GM18861 (cell line): Measurements from ENCODE around the gene SMAD3.
"Not testable (repeated sequence)": the region's sequence is repeated elsewhere in the genome, so short reads cannot be mapped to it uniquely, and the experiment has no call there.

Experiments used
- ATAC-seq: cut with Tn5 transposase; IDR thresholded peaks from one replicate; pipeline ENCODE4 v1.9.1; 2021; ENCODE audit not compliant: unreplicated experiment

SMAD3 gene

DNA sequence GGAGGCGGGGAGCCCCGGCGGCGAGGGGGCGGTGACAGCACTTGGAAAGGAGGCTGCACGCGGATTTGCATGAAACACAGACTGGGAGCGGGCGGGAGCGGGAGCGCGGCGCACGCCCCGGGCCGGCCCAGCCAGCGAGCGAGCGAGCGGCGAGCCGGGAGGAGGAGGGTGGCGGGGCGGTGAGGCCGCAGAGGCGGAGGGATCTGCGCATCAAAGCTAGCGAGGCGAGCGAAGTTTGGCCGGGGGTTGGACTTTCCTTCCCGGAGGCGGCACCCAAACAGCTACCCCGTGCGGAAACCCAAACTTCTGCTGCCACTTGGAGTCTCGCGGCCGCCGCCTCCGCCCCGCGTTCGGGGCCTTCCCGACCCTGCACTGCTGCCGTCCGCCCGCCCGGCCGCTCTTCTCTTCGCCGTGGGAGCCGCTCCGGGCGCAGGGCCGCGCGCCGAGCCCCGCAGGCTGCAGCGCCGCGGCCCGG, at the start of gene SMAD3:
Gene SMAD3 (plus strand): TSS at position 72 of the 475 bp plus-strand sequence. CDS start 553 bp downstream, outside the sequence.
- ATAC-seq, result peak; percentile 47

GRCh38 chr15:67017311-67017710, 48.1 kb upstream of the SMAD3 start:
- ATAC-seq, result no peak

DNA sequence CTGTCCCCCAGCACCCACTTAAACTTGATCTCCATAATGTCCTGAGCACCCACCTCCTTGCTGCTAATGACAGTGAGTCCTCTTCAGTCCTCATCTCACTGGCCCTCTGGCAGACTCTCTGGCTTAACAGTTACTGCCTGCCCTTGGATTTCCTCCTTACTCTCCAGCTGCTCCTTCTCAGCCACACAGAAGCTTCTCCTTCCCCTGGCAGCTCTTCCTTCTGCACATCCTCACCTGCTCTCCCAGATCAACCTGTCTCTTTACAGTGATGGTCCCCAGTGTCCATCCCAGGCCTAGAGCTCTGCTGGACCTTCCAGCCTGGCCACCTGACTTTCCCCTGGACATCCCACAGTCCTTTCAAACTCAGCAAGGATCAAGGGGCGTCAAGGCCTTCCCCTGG, 47.4 kb upstream of the SMAD3 start:
- no peak for ATAC-seq

- ATAC-seq, result no peak
These were observed 47.0 kb upstream of the SMAD3 start for GRCh38 chr15:67018441-67018840.

- ATAC-seq, result no peak
These were observed 46.3 kb upstream of the SMAD3 start for GRCh38 chr15:67019069-67019468.

GRCh38 chr15:67019884-67020520, 45.4 kb upstream of the SMAD3 start:
- no peak for ATAC-seq

GRCh38 chr15:67020668-67021067, 44.7 kb upstream of the SMAD3 start:
- not testable (repeated sequence) for ATAC-seq

DNA sequence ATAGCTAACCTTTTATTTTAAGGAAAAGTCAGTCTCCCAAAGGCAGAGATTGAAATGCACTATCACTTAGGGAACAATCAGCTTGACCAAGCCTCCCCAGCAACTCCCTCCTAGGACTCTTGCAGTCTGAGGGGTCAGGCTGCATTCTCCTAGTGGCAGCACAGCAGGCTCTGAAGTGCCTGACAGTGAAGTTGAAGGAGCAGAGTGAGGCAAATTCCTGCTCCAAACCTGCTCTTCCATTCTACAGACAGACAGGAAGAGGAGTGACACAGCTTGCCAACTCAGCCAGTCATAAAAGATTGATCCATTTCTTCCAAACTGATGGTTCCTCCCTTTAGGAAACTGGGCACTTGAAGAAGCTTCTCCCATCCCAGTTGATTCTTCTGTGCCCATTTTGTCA, 43.9 kb upstream of the SMAD3 start:
- no peak for ATAC-seq

DNA sequence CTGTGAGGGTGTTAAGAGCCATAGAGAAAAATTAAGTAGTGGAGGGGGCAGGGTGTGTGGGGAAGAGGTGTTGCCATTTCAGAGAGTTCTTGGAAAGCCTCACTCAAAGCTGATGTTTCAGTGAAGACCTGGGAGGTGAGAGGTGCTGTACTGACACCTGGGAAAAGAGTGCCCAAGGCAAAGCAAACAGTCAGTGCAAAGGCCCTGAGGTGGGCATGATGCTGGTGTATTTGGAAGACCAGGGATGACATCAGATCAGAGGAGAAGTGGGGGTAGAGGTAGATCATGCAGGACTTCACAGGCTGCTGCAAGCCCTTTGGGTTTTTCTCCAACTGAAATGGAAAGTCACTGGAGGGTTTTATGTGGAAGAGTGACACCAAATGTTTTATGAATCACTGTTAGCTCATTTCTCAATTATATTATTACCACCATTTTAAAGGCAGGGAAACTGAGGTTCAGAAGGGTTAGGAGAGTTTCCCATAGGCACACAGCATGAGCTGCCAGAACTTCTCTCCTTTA, 42.8 kb upstream of the SMAD3 start:
- ATAC-seq, result no peak

- no peak for ATAC-seq
These were observed 41.7 kb upstream of the SMAD3 start for GRCh38 chr15:67023517-67024313.

DNA sequence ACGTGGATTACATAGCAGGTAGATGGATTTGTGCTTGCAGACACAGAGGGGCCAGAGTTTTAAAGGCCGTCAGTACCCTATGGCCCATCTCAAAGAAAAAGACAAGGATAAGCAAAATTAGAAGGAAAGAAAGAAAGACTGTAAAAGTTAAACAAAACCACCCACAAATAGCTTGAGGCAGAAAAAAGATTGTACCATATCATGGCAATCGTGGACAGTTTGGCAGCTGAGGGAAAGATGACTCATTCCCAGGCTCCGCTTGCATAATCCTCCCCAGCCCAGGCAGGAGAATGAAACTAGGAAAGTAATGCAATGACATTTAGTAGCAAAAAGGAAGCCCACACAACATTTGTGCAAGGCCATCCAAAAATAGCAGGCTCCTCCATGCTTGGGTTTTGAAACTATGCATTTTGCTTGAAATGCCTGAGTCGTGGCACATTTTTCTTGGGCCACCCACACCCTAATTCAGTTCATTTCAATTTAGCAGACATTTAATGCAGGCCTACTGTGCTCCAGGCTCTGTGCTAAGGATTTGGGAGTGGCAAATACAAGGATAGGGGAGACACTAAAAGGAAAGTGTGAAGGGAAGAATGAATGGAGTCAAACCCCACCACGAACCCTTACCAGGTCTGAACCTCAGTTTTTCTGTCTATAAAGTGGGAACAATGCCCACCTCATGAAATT, 40.9 kb upstream of the SMAD3 start:
- ATAC-seq, result no peak

DNA sequence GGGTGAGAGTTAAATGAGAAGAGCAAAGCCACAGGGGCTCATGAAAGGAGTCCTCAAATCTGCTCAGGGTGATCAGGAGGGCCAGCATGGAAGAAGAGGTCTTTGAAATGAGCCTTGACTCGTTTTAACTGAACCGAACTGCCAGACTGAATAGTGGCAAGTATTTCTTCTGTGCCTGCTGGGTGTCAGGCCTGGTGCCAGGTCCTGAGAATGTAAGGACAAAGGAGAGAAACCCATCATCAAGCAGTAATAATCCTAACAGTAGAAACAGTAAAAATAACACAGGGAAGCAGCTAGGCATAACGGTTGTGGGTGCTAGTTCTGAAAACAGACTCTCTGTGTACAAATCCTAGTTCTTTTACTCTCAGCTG, 40.4 kb upstream of the SMAD3 start:
- ATAC-seq, result no peak

- ATAC-seq, result no peak
These were observed 39.4 kb upstream of the SMAD3 start for GRCh38 chr15:67025719-67026609.

DNA sequence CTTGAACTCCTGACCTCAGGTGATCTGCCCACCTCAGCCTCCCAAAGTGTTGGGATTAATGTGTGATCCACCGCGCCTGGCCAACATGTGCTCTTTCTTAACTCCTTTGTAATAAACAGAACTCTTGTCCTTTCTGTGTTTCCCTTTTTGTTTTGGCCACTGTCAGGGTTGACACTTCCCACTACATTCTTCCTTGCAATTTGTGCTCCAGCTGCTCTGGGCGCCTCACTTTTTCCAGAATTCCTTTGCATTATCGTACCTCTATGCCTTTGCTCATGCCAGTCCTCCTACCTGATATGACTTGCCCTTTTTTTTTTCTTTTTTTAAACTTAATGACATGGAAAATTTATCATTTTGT, 38.8 kb upstream of the SMAD3 start:
- ATAC-seq, result no peak

DNA sequence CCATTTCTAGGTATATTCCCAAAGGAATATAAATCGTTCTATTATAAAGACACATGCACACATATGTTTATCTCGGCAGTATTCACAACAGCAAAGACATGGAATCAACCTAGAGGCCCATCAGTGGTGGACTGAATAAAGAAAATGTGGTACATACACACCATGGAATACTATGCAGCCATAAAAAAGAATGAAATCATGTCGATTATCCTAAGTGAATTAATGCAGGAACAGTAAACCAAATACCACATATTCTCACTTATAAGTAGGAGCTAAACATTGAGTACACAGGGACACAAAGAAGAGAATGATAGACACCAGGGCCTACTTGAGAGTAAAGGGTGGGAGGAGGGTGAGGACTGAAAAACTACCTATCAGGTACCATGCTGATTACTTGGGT, 37.0 kb upstream of the SMAD3 start:
- not testable (repeated sequence) for ATAC-seq

DNA sequence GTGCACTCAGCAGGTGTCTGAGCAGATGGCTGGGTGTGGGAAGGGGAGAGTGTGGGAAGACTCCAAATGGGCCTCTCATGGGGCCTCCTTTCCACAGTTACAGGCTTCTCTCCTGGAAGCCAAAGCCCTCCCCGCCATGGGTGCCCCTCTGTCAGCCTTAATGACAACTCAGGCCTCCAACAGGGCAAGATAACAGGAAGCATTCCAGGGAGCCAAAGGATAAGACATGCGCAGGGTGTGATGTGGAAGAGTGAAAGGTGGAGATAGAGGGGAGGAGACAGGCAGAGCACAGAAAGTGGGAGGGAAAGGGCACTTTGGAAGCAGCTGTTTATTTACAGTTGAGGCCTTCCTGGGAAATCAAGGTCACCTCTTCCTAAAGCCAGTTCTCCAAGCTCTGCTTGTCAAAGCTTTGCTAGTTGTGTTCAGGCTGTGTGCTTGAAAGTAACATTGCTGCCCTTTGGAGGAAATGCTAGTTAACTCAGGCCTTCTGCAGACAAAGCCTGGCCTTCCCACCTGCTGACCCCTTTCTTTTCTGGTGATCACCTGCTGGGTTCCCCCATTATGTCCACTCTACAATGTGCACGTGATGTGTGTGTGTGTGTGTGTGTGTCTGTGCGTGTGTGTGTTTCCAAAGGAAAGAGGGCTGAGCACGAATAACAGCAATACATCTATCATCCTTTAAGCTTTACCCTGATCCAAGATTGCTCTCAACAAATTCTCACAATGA, 35.2 kb upstream of the SMAD3 start:
- no peak for ATAC-seq

GRCh38 chr15:67031331-67031730, 34.1 kb upstream of the SMAD3 start:
- no peak for ATAC-seq

DNA sequence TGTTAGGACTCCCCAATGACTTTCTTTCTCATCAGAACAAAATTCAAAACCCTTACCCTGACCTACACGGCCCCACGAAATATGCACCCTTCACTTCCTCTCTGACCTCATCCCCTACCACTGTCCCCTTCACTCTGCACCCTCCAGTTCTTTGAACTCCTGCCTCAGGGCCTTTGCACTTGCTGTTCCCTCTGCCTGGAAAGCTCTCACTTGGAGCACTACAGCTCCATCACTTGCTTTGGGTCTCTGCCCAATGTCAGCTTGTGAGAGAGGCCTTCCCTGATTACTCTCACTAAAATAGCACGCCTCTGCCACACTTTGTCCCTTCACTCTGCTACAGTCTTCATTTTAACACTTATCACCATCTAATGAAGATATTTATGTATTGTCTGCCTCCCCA, 32.8 kb upstream of the SMAD3 start:
- no peak for ATAC-seq

DNA sequence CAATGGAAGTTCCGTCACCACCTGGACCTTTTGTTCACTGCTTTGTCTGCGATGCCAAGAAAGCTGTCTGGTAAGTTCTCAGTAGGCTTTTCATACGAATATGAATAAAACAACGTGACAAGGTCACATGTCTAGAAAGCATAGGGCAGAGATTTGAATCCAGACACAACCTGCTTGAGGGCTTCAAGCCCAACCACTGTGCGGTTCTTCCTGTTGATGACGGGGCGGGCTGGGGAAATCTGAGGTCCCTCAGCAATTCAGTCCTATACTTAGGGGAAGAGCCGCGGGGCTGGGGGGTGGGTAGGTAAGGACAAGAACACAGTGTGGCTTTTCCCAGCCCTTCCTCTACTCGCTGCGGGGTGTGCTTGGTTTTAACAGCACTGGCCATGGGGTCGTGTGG, 32.4 kb upstream of the SMAD3 start:
- no peak for ATAC-seq

DNA sequence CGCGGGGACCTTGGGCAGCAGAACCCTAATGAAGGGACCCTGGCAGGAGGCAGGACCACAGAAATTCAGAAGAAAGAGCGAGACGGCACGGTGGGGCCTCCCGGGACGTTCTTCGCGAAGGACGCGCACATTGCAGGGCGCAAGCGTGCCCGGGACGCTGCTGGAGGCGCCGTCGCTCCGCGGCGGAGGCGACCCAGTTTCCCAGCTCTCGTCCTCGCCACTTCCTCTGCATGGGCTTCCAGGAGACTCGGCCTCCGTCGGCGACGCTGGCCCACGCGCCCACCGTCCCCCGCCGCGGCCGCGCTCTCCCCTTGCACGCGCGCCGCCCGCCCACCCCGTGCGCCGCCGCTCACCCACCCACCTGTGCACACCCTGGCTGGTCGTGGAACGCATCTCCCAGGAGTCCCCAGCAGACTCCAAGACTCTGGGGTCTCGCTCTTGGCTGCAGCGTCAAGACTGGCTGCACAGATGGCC, 31.8 kb upstream of the SMAD3 start:
- ATAC-seq, result no peak
